ENCODE measurements around the gene STK32C.

The STK32C gene

GRCh38 chr10:132282667-132283603 lies 24.8 kb downstream of the STK32C start:
- no peak for TF ChIP-seq CTCF (IDR thresholded peaks at IDR 0.05; ENCODE audit: borderline replicate concordance, control extremely low read depth, extremely low read depth, insufficient read depth, missing control alignments)
- DNase-seq (ENCODE audit: low spot score): no peak
- in situ Hi-C loops (cut with MboI; ENCODE audit: low sequenced_read_pairs, unreplicated experiment): no loop called here

- no peak for TF ChIP-seq CTCF (IDR thresholded peaks at IDR 0.05; ENCODE audit: borderline replicate concordance, control extremely low read depth, extremely low read depth, insufficient read depth, missing control alignments)
- in situ Hi-C loops (cut with MboI; ENCODE audit: low sequenced_read_pairs, unreplicated experiment): no loop called here
- no peak for DNase-seq (ENCODE audit: low spot score)
These were observed 25.7 kb downstream of the STK32C start for GRCh38 chr10:132281915-132282666.

GRCh38 chr10:132280646-132281074 lies 27.1 kb downstream of the STK32C start:
- in situ Hi-C loops (cut with MboI; ENCODE audit: low sequenced_read_pairs, unreplicated experiment): no loop called here
- DNase-seq (ENCODE audit: low spot score): no peak
- no peak for TF ChIP-seq CTCF (IDR thresholded peaks at IDR 0.05; ENCODE audit: borderline replicate concordance, control extremely low read depth, extremely low read depth, insufficient read depth, missing control alignments)

GRCh38 chr10:132279873-132280645 lies 27.7 kb downstream of the STK32C start:
- TF ChIP-seq CTCF (IDR thresholded peaks at IDR 0.05; ENCODE audit: borderline replicate concordance, control extremely low read depth, extremely low read depth, insufficient read depth, missing control alignments): no peak
- no peak for DNase-seq (ENCODE audit: low spot score)
- in situ Hi-C loops (cut with MboI; ENCODE audit: low sequenced_read_pairs, unreplicated experiment): no loop called here

GRCh38 chr10:132277311-132277741 lies 30.4 kb downstream of the STK32C start:
- TF ChIP-seq CTCF (IDR thresholded peaks at IDR 0.05; ENCODE audit: borderline replicate concordance, control extremely low read depth, extremely low read depth, insufficient read depth, missing control alignments): no peak
- in situ Hi-C loops (cut with MboI; ENCODE audit: low sequenced_read_pairs, unreplicated experiment): no loop called here
- no peak for DNase-seq (ENCODE audit: low spot score)

- TF ChIP-seq CTCF (IDR thresholded peaks at IDR 0.05; ENCODE audit: borderline replicate concordance, control extremely low read depth, extremely low read depth, insufficient read depth, missing control alignments): no peak
- no peak for DNase-seq (ENCODE audit: low spot score)
- in situ Hi-C loops (cut with MboI; ENCODE audit: low sequenced_read_pairs, unreplicated experiment): no loop called here
These were observed 31.0 kb downstream of the STK32C start for GRCh38 chr10:132276706-132277105.

All from GM13976 (cell line).